HEK293 (cell line): Measurements from ENCODE around the gene DCUN1D4.
"Not testable (repeated sequence)": the region's sequence is repeated elsewhere in the genome, so short reads cannot be mapped to it uniquely, and the experiment has no call there.

Experiments
- CTCF ChIA-PET: fragments of 350-600 bp; formaldehyde crosslinking; extraction: SDS; loops from one replicate; lab custom pipeline; 2021; ENCODE audit warnings: antibody characterized with exemption; lab: Yijun Ruan, JAX
- POLR2A ChIA-PET: fragments of 300-600 bp; formaldehyde crosslinking; extraction: SDS; loops from one replicate; lab custom pipeline; 2020; ENCODE audit warnings: antibody characterized with exemption, inconsistent platforms; lab: Yijun Ruan, JAX
- H3K27ac ChIP-seq: fragments of 200-500 bp; sonication (Bioruptor generic); 2 replicates; pipeline ENCODE4 v1.5.1; 2014; ENCODE audit warnings: low read depth, low read length, control low read depth, inconsistent platforms; ENCODE audit errors: extremely low read depth
- H3K36me3 ChIP-seq, 2 experiments: fragments of 200-500 bp in 1 of 2; sonication (Bioruptor generic) in 1 of 2; 1 replicate in 1 of 2; 2 replicates in 1 of 2; pipeline ENCODE4 v1.5.1; 2014 to 2017; ENCODE audit warnings: inconsistent platforms in 2 of 2, low read length in 2 of 2; ENCODE audit not compliant: control insufficient read depth in 2 of 2, insufficient read depth in 1 of 2
- H3K4me1 ChIP-seq: fragments of 200-500 bp; sonication (Bioruptor generic); 2 replicates; pipeline ENCODE4 v1.5.1; 2014; ENCODE audit warnings: mild to moderate bottlenecking, low read length, inconsistent platforms; ENCODE audit not compliant: control insufficient read depth, insufficient read depth
- H3K4me3 ChIP-seq: 2 replicates; pipeline ENCODE4 v1.5.1; 2011; ENCODE audit warnings: low read depth, mild to moderate bottlenecking, control low read depth, low read length, moderate library complexity
- H3K9me3 ChIP-seq: fragments of 200-500 bp; sonication (Bioruptor generic); 2 replicates; pipeline ENCODE4 v1.5.1; 2014; ENCODE audit warnings: low read depth, low read length, inconsistent platforms; ENCODE audit not compliant: control insufficient read depth, insufficient read depth
- FEZF1 ChIP-seq: fragments of 450-650 bp; formaldehyde crosslinking; IDR thresholded peaks from 2 replicates; pipeline ENCODE4 v1.5.1; 2016; ENCODE audit warnings: missing biosample characterization, missing genetic modification characterization
- HOXA7 ChIP-seq: sonication (generic); formaldehyde crosslinking; IDR thresholded peaks from 2 replicates; pipeline ENCODE4 v1.8.1; 2022; ENCODE audit warnings: missing genetic modification reagents, borderline replicate concordance
- KLF10 ChIP-seq: fragments of 450-650 bp; IDR thresholded peaks from 2 replicates; pipeline ENCODE4 v1.5.1; 2018; ENCODE audit warnings: missing biosample characterization, mild to moderate bottlenecking, missing genetic modification characterization
- KLF16 ChIP-seq: fragments of 450-650 bp; formaldehyde crosslinking; IDR thresholded peaks from 2 replicates; pipeline ENCODE4 v1.5.1; 2017; ENCODE audit warnings: missing biosample characterization, missing genetic modification characterization
- KLF9 ChIP-seq: fragments of 450-650 bp; formaldehyde crosslinking; IDR thresholded peaks from 2 replicates; pipeline ENCODE4 v1.5.1; 2016; ENCODE audit warnings: missing biosample characterization, missing genetic modification characterization, low read depth
- MYNN ChIP-seq: fragments of 450-650 bp; formaldehyde crosslinking; IDR thresholded peaks from 2 replicates; pipeline ENCODE4 v1.5.1; 2016; ENCODE audit warnings: missing biosample characterization, missing genetic modification characterization, borderline replicate concordance
- PRDM1 ChIP-seq: fragments of 450-650 bp; formaldehyde crosslinking; IDR thresholded peaks from 2 replicates; pipeline ENCODE4; 2016; ENCODE audit warnings: missing biosample characterization, missing genetic modification characterization
- ZFP37 ChIP-seq: fragments of 450-650 bp; formaldehyde crosslinking; IDR thresholded peaks from 2 replicates; pipeline ENCODE4 v1.5.1; 2016; ENCODE audit warnings: missing biosample characterization, missing genetic modification characterization
- ZNF157 ChIP-seq: fragments of 450-650 bp; formaldehyde crosslinking; IDR thresholded peaks from 2 replicates; pipeline ENCODE4 v1.5.1; 2016; ENCODE audit warnings: missing biosample characterization, missing genetic modification characterization
- ZNF169 ChIP-seq: fragments of 450-650 bp; formaldehyde crosslinking; IDR thresholded peaks from 2 replicates; pipeline ENCODE4 v1.5.1; 2016; ENCODE audit warnings: missing biosample characterization, missing genetic modification characterization
- ZNF221 ChIP-seq: fragments of 450-650 bp; formaldehyde crosslinking; IDR thresholded peaks from 2 replicates; pipeline ENCODE4 v1.5.1; 2017; ENCODE audit warnings: missing biosample characterization, missing genetic modification characterization, borderline replicate concordance
- ZNF324 ChIP-seq: fragments of 450-650 bp; formaldehyde crosslinking; IDR thresholded peaks from 2 replicates; pipeline ENCODE4 v1.5.1; 2016; ENCODE audit warnings: missing biosample characterization, missing genetic modification characterization
- ZNF521 ChIP-seq: fragments of 450-650 bp; formaldehyde crosslinking; IDR thresholded peaks from 2 replicates; pipeline ENCODE4 v1.5.1; 2017; ENCODE audit warnings: missing biosample characterization, mild to moderate bottlenecking, missing genetic modification characterization
- ZNF544 ChIP-seq: fragments of 450-650 bp; formaldehyde crosslinking; IDR thresholded peaks from 2 replicates; pipeline ENCODE4 v1.5.0; 2017; ENCODE audit warnings: missing biosample characterization, missing genetic modification characterization
- ZNF561 ChIP-seq: fragments of 450-650 bp; IDR thresholded peaks from 2 replicates; pipeline ENCODE4 v1.5.1; 2018; ENCODE audit warnings: missing biosample characterization, missing genetic modification characterization, borderline replicate concordance
- ZNF585B ChIP-seq: fragments of 450-650 bp; formaldehyde crosslinking; IDR thresholded peaks from 2 replicates; pipeline ENCODE4 v1.5.1; 2016; ENCODE audit warnings: missing biosample characterization, missing genetic modification characterization
- ZNF623 ChIP-seq: fragments of 450-650 bp; formaldehyde crosslinking; IDR thresholded peaks from 2 replicates; pipeline ENCODE4 v1.5.1; 2016; ENCODE audit warnings: missing biosample characterization, missing genetic modification characterization
- ZNF677 ChIP-seq: fragments of 450-650 bp; IDR thresholded peaks from 2 replicates; pipeline ENCODE4 v1.5.0; 2018; ENCODE audit warnings: missing biosample characterization, mild to moderate bottlenecking, missing genetic modification characterization, moderate library complexity
- ZNF76 ChIP-seq: fragments of 450-650 bp; formaldehyde crosslinking; IDR thresholded peaks from 2 replicates; pipeline ENCODE4; 2016; ENCODE audit warnings: low read depth, missing biosample characterization, missing genetic modification characterization, borderline replicate concordance
- ZNF777 ChIP-seq: fragments of 450-650 bp; formaldehyde crosslinking; IDR thresholded peaks from 2 replicates; pipeline ENCODE4 v1.5.1; 2017; ENCODE audit warnings: missing biosample characterization, missing genetic modification characterization, borderline replicate concordance
- ZNF837 ChIP-seq: fragments of 450-650 bp; formaldehyde crosslinking; IDR thresholded peaks from 2 replicates; pipeline ENCODE4 v1.5.1; 2016; ENCODE audit warnings: missing biosample characterization, missing genetic modification characterization
- ZXDB ChIP-seq: fragments of 450-650 bp; formaldehyde crosslinking; IDR thresholded peaks from 2 replicates; pipeline ENCODE4 v1.5.1; 2016; ENCODE audit warnings: missing biosample characterization, missing genetic modification characterization
- TF ChIP-seq, protein P1 (sequence below): fragments of 450-650 bp; formaldehyde crosslinking; IDR thresholded peaks from 2 replicates; pipeline ENCODE4 v1.5.1; 2016; ENCODE audit warnings: missing biosample characterization, missing genetic modification characterization
- TF ChIP-seq, protein P2 (sequence below): fragments of 450-650 bp; formaldehyde crosslinking; IDR thresholded peaks from 2 replicates; pipeline ENCODE4 v1.5.1; 2016; ENCODE audit warnings: missing biosample characterization, missing genetic modification characterization, borderline replicate concordance
- TF ChIP-seq, protein P3 (sequence below): fragments of 450-650 bp; IDR thresholded peaks from 2 replicates; pipeline ENCODE4 v1.5.1; 2018; ENCODE audit warnings: missing biosample characterization, missing genetic modification characterization

DCUN1D4 gene

GRCh38 chr4:51932684-51933083 lies 89.7 kb downstream of the DCUN1D4 start:
- CTCF ChIA-PET: no interaction called here
- Histone ChIP-seq H3K36me3 (no peaks in the 10 kb centered on the region), H3K4me1 (no peaks in the 10 kb centered on the region), H3K9me3 (no peaks in the 10 kb centered on the region), H3K27ac (no peak overlapping the region), H3K4me3 (no peak overlapping the region)
- no peak for TF ChIP-seq KLF9 (tag by site-specific recombination)
- TF ChIP-seq ZFP37 (tag by site-specific recombination): no peak
- TF ChIP-seq FEZF1: no peak
- TF ChIP-seq KLF10 (tag by site-specific recombination): no peak
- no peak for TF ChIP-seq ZNF623 (tag by site-specific recombination)
- TF ChIP-seq, protein P1, sequence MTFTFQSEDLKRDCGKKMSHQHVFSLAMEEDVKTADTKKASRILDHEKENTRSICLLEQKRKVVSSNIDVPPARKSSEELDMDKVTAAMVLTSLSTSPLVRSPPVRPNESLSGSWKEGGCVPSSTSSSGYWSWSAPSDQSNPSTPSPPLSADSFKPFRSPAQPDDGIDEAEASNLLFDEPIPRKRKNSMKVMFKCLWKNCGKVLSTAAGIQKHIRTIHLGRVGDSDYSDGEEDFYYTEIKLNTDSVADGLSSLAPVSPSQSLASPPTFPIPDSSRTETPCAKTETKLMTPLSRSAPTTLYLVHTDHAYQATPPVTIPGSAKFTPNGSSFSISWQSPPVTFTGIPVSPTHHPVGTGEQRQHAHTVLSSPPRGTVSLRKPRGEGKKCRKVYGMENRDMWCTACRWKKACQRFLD (tag by site-specific recombination): no peak
- no peak for TF ChIP-seq ZXDB (tag by site-specific recombination)
- TF ChIP-seq ZNF221 (tag by site-specific recombination): no peak
- no peak for TF ChIP-seq ZNF777 (tag by site-specific recombination)
- POLR2A ChIA-PET: no interaction called here

DNA sequence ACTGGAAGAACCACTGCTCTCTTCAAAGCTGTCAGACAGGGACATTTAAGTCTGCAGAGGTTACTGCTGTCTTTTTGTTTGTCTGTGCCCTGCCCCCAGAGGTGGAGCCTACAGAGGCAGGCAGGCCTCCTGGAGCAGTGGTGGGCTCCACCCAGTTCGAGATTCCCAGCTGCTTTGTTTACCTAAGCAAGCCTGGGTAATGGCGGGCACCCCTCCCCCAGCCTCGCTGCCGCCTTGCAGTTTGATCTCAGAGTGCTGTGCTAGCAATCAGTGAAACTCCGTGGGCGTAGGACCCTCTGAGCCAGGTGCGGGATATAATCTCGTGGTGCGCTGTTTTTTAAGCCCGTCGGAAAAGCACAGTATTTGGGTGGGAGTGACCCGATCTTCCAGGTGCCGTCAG lies 97.5 kb downstream of the DCUN1D4 start:
- H3K9me3 ChIP-seq, CTCF ChIA-PET, H3K4me1 ChIP-seq, H3K36me3 ChIP-seq, POLR2A ChIA-PET, H3K4me3 ChIP-seq, H3K27ac ChIP-seq: not testable (repeated sequence)

DNA sequence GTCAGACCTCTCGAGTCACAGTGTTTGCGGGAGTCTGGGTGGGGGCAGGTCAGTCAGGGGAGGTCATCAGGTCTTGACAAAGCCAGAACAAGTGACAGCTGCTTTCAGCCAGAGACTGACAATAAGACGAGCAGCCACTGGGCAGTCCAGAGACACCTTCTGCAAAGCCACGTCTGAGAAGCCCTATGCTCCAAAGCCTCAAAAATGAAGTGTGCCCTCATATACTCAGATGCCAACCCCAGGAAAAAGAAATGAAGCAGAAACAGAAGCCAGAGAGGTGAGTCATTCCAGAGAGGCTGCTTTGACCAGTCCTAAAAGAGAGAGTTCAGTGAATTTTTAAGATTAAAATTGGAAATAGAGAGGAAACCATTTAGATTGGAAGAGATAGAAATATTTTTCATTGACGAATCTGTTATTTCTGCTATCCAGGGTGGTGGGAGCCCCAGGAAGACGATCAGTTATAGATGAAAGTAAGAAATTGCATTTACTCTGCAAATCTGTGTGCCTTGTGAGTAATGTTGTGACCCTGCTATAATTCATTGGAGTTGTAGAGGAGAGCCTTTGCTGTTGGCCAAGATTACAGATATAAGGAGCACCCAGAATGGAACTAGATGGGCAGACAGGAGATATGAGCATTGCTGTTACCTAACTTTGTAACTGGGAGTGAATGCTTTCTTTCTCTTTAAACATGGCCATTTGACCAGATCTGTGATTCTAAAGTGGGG lies 99.3 kb downstream of the DCUN1D4 start:
- TF ChIP-seq MYNN (tag by site-specific recombination) (no peak), ZNF76 (tag by site-specific recombination) (no peak), ZNF157 (tag by site-specific recombination) (no peak), HOXA7 (CRISPR knock-in tag) (no peak), ZNF585B (tag by site-specific recombination) (no peak), ZNF169 (no peak), ZNF623 (tag by site-specific recombination) (no peak), ZNF561 (no peak), ZNF677 (tag by site-specific recombination) (no peak)
- TF ChIP-seq, protein P1 (tag by site-specific recombination): no peak
- ChIA-PET CTCF (no interaction called here), POLR2A (interaction anchor here (1.0 kb wide), 1 partner anchor 96 kb away, joined by 3 read pairs; the partner anchor contains the start of gene SGCB)
- H3K9me3 ChIP-seq: no peaks in the 10 kb centered on the region
- H3K4me1 ChIP-seq: no peaks in the 10 kb centered on the region
- H3K36me3 ChIP-seq: no peaks in the 10 kb centered on the region
- no peak overlapping the region for H3K27ac ChIP-seq
- H3K4me3 ChIP-seq: no peak overlapping the region

DNA sequence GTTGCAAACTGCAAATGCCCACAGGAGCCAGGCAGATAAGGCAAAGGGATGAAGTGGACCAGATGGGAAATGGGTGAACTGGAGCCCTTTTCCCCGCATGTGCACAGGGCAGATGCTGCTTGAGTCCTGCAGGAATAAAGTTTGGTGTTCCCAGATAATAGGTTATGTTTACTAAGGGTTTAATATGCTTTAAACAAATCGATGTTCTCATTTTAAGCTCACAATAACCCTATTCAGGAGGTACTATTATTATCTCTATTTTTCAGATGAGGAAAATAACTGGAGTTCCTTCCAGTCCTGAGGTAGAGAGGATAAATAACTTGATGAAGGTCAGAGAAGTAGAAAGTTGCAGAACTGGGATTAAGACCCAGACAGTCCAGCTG lies 99.9 kb downstream of the DCUN1D4 start:
- CTCF ChIA-PET: no interaction called here
- no peaks in the 10 kb centered on the region for H3K9me3 ChIP-seq
- no peaks in the 10 kb centered on the region for H3K36me3 ChIP-seq
- H3K4me1 ChIP-seq: no peaks in the 10 kb centered on the region
- H3K27ac ChIP-seq: no peak overlapping the region
- H3K4me3 ChIP-seq: no peak overlapping the region
- POLR2A ChIA-PET: interaction anchor here (1.0 kb wide), 1 partner anchor 95 kb away, joined by 3 read pairs; the partner anchor contains the start of gene SGCB
- TF ChIP-seq ZNF837 (tag by site-specific recombination) (no peak), ZNF521 (tag by site-specific recombination) (no peak), ZNF324 (tag by site-specific recombination) (no peak), PRDM1 (tag by site-specific recombination) (no peak), KLF16 (tag by site-specific recombination) (no peak), ZNF544 (tag by site-specific recombination) (no peak)
- TF ChIP-seq, protein P2, sequence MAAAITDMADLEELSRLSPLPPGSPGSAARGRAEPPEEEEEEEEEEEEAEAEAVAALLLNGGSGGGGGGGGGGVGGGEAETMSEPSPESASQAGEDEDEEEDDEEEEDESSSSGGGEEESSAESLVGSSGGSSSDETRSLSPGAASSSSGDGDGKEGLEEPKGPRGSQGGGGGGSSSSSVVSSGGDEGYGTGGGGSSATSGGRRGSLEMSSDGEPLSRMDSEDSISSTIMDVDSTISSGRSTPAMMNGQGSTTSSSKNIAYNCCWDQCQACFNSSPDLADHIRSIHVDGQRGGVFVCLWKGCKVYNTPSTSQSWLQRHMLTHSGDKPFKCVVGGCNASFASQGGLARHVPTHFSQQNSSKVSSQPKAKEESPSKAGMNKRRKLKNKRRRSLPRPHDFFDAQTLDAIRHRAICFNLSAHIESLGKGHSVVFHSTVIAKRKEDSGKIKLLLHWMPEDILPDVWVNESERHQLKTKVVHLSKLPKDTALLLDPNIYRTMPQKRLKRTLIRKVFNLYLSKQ (tag by site-specific recombination): no peak
- TF ChIP-seq, protein P3, sequence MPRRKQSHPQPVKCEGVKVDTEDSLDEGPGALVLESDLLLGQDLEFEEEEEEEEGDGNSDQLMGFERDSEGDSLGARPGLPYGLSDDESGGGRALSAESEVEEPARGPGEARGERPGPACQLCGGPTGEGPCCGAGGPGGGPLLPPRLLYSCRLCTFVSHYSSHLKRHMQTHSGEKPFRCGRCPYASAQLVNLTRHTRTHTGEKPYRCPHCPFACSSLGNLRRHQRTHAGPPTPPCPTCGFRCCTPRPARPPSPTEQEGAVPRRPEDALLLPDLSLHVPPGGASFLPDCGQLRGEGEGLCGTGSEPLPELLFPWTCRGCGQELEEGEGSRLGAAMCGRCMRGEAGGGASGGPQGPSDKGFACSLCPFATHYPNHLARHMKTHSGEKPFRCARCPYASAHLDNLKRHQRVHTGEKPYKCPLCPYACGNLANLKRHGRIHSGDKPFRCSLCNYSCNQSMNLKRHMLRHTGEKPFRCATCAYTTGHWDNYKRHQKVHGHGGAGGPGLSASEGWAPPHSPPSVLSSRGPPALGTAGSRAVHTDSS: no peak
